Stimulated activated CD8-positive, alpha-beta memory T cell treated with anti-CD3 and anti-CD28 coated beads, Interleukin-15, amount 100 ng/mL, for 4 hours (primary cell): ENCODE data around the gene FAIM2.

ENCODE experiments used
- DNase-seq, 2 donors: peaks; one replicate each; pipeline ENCODE4 v3.0.0-alpha.2; 2020; ENCODE audit warnings: low read depth in 2 of 2

FAIM2 gene

GRCh38 chr12:49917788-49918173 lies 14.1 kb upstream of the FAIM2 start:
- DNase-seq = no peak

- no peak for DNase-seq
These were observed 13.6 kb upstream of the FAIM2 start for GRCh38 chr12:49917166-49917787.

GRCh38 chr12:49916129-49916919 lies 12.6 kb upstream of the FAIM2 start:
- no peak for DNase-seq

GRCh38 chr12:49912345-49913255 lies 8.9 kb upstream of the FAIM2 start:
- DNase-seq = no peak

GRCh38 chr12:49911213-49911605 lies 7.5 kb upstream of the FAIM2 start:
- no peak for DNase-seq

- DNase-seq = no peak
These were observed 6.9 kb upstream of the FAIM2 start for GRCh38 chr12:49910331-49911212.

- no peak for DNase-seq
These were observed 6.1 kb upstream of the FAIM2 start for GRCh38 chr12:49909826-49910225.

GRCh38 chr12:49909356-49909755 lies 5.7 kb upstream of the FAIM2 start:
- DNase-seq = no peak

GRCh38 chr12:49907352-49907751 lies 3.7 kb upstream of the FAIM2 start:
- no peak for DNase-seq

- no peak for DNase-seq
These were observed 2.1 kb upstream of the FAIM2 start for GRCh38 chr12:49905718-49906314.

GRCh38 chr12:49904601-49905000 lies 901 bp upstream of the FAIM2 start:
- DNase-seq = no peak

GRCh38 chr12:49903351-49903699 lies 375 bp downstream of the FAIM2 start:
- no peak for DNase-seq

GRCh38 chr12:49902399-49903350 lies 1.0 kb downstream of the FAIM2 start:
- no peak for DNase-seq

- no peak for DNase-seq
These were observed 1.7 kb downstream of the FAIM2 start for GRCh38 chr12:49901986-49902385.

GRCh38 chr12:49901026-49901425 lies 2.7 kb downstream of the FAIM2 start:
- DNase-seq = no peak

GRCh38 chr12:49900371-49900770 lies 3.3 kb downstream of the FAIM2 start:
- DNase-seq = no peak

- DNase-seq = no peak
These were observed 3.8 kb downstream of the FAIM2 start for GRCh38 chr12:49899921-49900320.

GRCh38 chr12:49899286-49899843 lies 4.3 kb downstream of the FAIM2 start:
- no peak for DNase-seq

- no peak for DNase-seq
These were observed 6.4 kb downstream of the FAIM2 start for GRCh38 chr12:49897276-49897675.

GRCh38 chr12:49895773-49896172 lies 7.9 kb downstream of the FAIM2 start:
- DNase-seq = no peak
